HAP-1 (cell line): ENCODE measurements around the gene TNFAIP8L1.

ENCODE experiments used
- DNase-seq, 2 experiments: peaks; one replicate each; pipeline ENCODE4 v3.0.0-alpha.2; 2016 to 2020; ENCODE audit warnings: low spot score in 2 of 2
- H3K27me3 ChIP-seq: fragments of 250-450 bp; sonication (Bioruptor Pico); 2 replicates; pipeline ENCODE4 v1.5.1; 2020; ENCODE audit warnings: low read depth, mild to moderate bottlenecking, moderate library complexity
- H3K36me3 ChIP-seq: fragments of 250-450 bp; sonication (Bioruptor Pico); replicated peaks from 2 replicates; pipeline ENCODE4 v1.5.1; 2020; ENCODE audit warnings: mild to moderate bottlenecking
- H3K4me1 ChIP-seq: fragments of 250-450 bp; sonication (Bioruptor Pico); 2 replicates; pipeline ENCODE4 v1.5.1; 2020; ENCODE audit warnings: mild to moderate bottlenecking
- H3K4me3 ChIP-seq: fragments of 250-450 bp; sonication (Bioruptor Pico); 2 replicates; pipeline ENCODE4 v1.5.1; 2020; ENCODE audit warnings: mild to moderate bottlenecking, moderate library complexity
- H3K9me3 ChIP-seq: fragments of 250-450 bp; sonication (Bioruptor Pico); 2 replicates; pipeline ENCODE4 v1.5.1; 2020; ENCODE audit warnings: mild to moderate bottlenecking, moderate library complexity
- in situ Hi-C: fragments of 300-500 bp; cut with MboI; formaldehyde crosslinking; loops from 3 replicates; pipeline ENCODE4 v1.14.3; 2020; ENCODE audit warnings: low sequenced_read_pairs, inconsistent platforms, mixed read lengths

The TNFAIP8L1 gene

DNA sequence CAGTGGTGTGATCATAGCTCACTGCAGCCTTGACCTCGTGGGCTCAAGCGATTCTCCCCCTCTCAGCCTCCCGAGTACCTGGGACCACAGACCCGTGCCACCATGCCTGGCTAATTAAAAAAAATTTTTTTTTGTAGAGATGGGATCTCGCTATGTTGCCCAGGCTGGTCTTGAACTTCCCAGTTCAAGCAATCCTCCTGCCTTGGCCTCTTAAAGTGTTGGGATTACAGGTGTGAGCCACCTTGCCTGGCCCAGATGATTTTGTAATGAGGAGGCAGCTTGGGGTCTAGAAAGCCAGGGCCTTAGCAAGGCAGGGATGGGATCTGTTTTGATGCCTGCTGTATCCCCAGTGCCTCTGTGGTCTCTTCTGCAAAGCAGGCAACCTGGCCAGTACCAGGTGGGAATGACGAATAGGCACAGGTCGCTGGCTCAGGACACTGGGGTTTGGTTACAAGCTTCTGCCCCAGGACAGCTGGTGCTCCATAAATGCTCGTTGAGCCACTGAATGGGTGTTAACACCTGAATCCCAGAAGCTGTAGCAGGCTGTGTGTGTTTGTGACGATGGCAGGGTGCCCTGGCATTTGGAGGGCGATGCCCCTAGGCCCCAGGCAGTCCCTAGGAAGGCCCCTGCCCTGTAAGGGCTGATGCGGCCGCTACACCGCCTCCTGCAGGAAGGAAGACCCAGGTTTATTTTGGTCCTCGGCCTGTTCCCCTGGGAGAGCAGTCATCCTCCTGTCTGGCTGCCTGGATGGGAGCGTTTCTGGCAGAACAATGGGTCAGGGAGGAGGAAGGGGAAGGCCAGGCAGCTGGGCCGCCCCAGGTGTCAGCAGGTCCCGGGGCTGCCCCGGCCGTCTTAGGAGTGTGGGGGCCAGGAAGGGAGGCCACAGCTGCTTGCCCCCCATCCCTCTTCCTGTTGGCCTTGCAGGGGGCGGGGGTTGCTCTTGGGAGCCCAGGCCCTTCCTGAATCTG, 8.6 kb downstream of the TNFAIP8L1 start:
- H3K9me3 ChIP-seq: no peaks in the 10 kb centered on the region
- no peak for DNase-seq
- peaks cover 6% of the 10 kb centered on the region for H3K36me3 ChIP-seq
- no peak overlapping the region for H3K4me3 ChIP-seq
- H3K4me1 ChIP-seq: no peaks in the 10 kb centered on the region
- no peaks in the 10 kb centered on the region for H3K27me3 ChIP-seq
- in situ Hi-C loops: no loop called here

DNA sequence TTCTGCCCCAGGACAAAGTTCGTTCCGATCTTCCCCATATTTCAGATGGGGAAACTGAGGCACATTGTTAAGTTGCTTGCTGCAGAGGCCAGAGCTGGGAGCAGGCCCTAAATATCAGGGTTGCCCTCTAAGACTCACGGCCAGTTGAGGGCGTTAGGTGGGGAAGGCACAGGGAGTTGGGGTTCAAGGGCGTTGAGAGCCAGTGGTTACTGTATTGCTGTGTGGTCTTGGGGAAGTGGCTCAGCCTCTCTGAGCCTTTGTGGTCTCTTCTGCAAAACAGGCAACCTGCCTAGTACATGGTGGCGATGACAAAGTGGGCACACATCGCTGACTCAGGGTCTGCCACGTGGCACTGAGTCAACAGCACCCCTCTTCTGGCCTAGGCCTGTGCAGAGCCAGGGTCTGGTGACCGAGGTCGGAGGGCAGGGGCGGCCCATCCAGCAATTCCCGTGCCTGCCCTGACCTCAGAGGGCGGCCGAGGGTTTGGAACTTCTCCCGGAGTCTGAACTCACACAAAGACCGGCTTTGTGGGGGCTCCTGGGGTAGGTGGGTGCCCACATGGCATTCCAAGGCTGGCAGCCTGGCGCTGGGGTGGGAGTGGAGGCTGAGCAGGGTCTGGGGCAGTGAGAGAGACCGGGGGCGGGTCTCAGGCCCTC, 10.2 kb downstream of the TNFAIP8L1 start:
- peaks cover 6% of the 10 kb centered on the region for H3K36me3 ChIP-seq
- no peak for DNase-seq
- H3K4me1 ChIP-seq: no peaks in the 10 kb centered on the region
- in situ Hi-C loops: no loop called here
- no peak overlapping the region for H3K4me3 ChIP-seq
- no peaks in the 10 kb centered on the region for H3K9me3 ChIP-seq
- no peaks in the 10 kb centered on the region for H3K27me3 ChIP-seq

DNA sequence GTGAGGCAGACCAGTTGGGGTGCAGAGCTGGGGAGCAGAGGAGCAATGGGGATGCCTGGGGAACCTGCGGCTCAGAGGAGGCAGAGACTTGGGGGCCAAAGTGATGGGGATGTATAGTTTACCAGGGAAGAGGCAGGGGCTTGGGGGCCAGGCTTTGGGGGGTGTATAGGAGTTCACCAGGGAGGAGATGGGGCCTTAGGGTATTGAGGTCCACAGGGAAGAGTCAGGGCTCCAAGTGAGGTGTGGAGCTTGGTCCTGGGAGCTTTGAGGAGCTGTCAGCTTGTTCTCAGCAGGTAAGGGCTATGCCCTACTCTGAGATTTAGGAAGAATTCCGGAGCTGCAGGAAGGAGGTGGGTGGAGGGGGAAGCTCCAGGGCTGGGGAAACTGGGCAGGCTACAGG, 10.8 kb downstream of the TNFAIP8L1 start:
- H3K4me3 ChIP-seq: no peak overlapping the region
- no peaks in the 10 kb centered on the region for H3K27me3 ChIP-seq
- H3K36me3 ChIP-seq: peaks cover 12% of the 10 kb centered on the region
- H3K9me3 ChIP-seq: no peaks in the 10 kb centered on the region
- no peaks in the 10 kb centered on the region for H3K4me1 ChIP-seq
- no peak for DNase-seq
- in situ Hi-C loops: no loop called here

DNA sequence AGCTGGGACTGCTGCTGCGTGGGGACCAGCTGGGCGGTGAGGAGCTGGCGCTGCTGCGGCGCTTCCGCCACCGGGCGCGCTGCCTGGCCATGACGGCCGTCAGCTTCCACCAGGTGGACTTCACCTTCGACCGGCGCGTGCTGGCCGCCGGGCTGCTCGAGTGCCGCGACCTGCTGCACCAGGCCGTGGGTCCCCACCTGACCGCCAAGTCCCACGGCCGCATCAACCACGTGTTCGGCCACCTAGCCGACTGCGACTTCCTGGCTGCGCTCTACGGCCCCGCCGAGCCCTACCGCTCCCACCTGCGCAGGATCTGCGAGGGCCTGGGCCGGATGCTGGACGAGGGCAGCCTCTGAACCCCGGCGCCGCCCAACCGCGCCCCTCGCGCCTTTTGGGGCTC, 12.8 kb downstream of the TNFAIP8L1 start:
- H3K4me1 ChIP-seq: no peaks in the 10 kb centered on the region
- DNase-seq: no peak
- in situ Hi-C loops: no loop called here
- no peak overlapping the region for H3K4me3 ChIP-seq
- H3K9me3 ChIP-seq: no peaks in the 10 kb centered on the region
- peaks cover 27% of the 10 kb centered on the region for H3K36me3 ChIP-seq
- H3K27me3 ChIP-seq: no peaks in the 10 kb centered on the region

DNA sequence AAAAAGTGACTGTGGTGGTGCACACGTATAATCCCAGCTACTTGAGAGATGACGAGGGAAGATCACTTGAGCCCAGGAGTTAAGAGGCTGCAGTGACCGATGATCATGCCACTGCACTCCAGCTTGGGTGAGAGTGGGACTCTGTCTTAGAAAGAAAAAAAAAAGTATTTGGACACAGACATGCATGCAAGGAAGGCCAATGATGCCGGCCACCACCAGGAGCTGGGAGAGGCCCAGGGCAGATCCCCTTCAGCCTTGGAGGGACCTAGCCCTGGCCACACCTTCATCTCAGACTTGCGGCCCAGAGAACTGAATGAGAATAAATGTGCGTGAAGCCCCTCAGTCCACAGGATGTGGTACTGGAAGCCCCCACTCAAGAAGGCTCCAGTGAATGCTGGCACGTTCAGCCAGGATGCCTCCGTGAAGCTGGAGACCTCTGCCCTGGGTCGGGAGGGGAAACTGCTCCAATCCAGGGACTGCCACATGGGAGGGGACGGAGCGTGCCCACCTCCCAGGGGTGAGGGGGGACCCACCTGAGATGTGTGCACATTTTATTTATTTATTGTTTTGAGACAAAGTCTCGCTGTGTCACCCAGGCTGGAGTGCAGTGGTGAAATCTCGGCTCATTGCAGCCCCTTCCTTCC, 14.6 kb downstream of the TNFAIP8L1 start:
- in situ Hi-C loops: no loop called here

DNA sequence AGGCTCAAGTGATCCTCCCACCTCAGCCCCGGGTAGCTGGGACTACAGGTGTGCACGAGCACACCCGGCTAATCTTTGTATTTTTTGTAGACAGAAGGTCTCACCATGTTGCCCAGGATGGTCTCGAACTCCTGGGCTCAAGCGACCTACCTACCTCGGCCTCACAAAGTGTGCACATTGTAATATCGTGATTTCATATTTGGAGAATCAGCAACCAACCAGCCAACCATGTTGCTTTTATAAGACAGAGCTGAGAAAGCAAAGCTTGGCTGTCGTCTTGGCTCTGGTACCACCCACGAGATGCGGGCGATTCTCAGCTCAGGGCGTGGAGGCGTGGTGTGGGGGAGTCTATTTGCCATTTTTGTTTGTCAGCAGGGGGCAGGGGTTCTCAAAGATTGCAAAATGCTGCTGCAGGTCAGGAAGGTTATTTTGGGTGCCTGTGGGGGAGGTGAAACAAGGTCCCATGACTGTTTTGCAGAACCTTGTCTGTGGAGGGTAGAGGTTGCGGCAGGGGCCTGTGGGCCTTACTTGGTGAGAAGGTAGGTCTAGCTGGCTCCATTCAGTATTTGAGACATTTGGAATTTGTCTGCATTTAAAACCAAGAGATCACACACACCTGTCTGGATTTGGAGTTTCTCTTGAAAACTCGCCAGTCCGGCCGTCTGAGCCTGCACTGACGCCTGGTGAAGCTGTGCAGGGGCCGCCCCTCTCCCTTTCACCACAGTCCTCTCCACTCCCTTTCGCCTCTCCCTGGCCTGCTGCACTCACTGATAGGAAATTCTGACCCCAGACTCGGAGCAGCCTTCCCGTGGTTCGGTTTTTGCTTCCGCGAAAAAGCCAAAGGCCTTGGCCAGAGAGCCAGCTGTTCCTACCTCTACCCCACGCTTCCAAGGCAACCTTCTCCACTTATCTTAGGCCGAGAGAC, 15.4 kb downstream of the TNFAIP8L1 start:
- DNase-seq: no peak
- no peaks in the 10 kb centered on the region for H3K27me3 ChIP-seq
- in situ Hi-C loops: no loop called here
- peaks cover 41% of the 10 kb centered on the region for H3K36me3 ChIP-seq
- H3K4me3 ChIP-seq: no peak overlapping the region
- no peaks in the 10 kb centered on the region for H3K4me1 ChIP-seq
- H3K9me3 ChIP-seq: no peaks in the 10 kb centered on the region

More for the DNA sequence above, 14.6 kb downstream of the TNFAIP8L1 start:
- Histone ChIP-seq H3K36me3 (peaks cover 34% of the 10 kb centered on the region), H3K27me3 (no peaks in the 10 kb centered on the region), H3K9me3 (no peaks in the 10 kb centered on the region), H3K4me3 (no peak overlapping the region), H3K4me1 (no peaks in the 10 kb centered on the region)
- DNase-seq: no peak

DNA sequence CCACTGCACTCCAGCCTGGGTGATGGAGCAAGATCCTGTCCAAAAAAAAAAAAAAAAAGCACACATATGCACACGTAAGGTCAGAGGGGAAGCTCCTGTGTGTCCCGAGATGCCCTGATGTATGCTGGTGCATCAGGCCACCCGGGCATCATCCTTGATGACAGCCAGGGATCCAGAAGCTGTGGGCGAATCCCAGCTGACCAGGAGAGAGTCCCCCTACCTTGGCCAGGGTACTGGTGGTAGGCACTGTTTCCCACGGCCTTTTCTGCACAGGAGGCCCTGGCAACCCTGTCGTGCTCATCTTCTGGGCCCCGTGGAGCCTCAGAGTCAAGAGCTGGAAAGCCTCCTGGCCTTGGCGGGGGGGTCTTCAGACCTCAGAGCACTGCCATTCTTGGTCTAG, 16.8 kb downstream of the TNFAIP8L1 start:
- Histone ChIP-seq H3K27me3 (no peaks in the 10 kb centered on the region), H3K36me3 (peaks cover 53% of the 10 kb centered on the region), H3K4me3 (no peak overlapping the region), H3K4me1 (no peaks in the 10 kb centered on the region), H3K9me3 (no peaks in the 10 kb centered on the region)
- DNase-seq: no peak
- in situ Hi-C loops: no loop called here

DNA sequence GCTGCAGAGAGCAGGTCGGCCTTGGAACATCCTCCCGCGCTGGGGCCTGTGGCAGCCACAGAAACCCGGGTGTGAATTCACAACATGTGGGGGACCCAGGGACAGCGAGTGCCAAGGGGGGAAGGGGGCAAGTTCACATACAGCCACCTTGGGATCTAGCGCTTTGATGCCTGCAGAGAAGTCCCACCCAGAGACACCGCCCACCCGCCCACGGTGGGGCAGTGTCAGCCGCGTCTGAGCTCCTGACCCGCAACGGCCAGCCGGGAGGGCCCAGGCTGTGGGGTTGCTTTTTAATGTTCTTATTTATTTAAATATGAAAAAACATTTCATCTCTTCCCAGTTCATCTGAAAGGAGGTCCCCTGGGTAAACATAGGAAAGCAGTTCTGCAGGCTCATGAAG, 17.9 kb downstream of the TNFAIP8L1 start:
- H3K27me3 ChIP-seq: no peaks in the 10 kb centered on the region
- no peaks in the 10 kb centered on the region for H3K4me1 ChIP-seq
- peaks cover 51% of the 10 kb centered on the region for H3K36me3 ChIP-seq
- DNase-seq: no peak
- H3K9me3 ChIP-seq: no peaks in the 10 kb centered on the region
- no peak overlapping the region for H3K4me3 ChIP-seq
- in situ Hi-C loops: no loop called here

DNA sequence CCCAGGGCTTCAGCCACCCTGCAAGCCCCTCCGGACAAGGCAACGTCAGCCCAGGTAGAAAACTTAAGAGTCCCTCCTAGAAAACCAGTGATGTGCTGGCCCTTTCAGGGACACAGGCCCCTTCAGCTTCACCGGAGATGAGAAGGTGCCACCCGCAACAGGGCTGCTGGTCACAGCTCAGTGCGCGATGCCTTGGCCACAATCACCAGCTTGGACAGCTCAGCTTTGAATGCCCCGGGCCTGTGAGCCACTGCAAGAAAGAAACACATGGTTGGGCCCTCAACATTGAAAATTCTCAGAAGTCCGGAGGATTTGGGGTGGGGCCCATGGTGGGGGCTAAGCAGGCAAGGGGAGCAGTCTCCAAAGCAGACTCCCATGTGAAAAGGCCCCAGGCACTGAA, 18.5 kb downstream of the TNFAIP8L1 start:
- no peaks in the 10 kb centered on the region for H3K4me1 ChIP-seq
- peaks cover 53% of the 10 kb centered on the region for H3K36me3 ChIP-seq
- no peaks in the 10 kb centered on the region for H3K27me3 ChIP-seq
- no peak overlapping the region for H3K4me3 ChIP-seq
- H3K9me3 ChIP-seq: no peaks in the 10 kb centered on the region
- in situ Hi-C loops: no loop called here
- no peak for DNase-seq

DNA sequence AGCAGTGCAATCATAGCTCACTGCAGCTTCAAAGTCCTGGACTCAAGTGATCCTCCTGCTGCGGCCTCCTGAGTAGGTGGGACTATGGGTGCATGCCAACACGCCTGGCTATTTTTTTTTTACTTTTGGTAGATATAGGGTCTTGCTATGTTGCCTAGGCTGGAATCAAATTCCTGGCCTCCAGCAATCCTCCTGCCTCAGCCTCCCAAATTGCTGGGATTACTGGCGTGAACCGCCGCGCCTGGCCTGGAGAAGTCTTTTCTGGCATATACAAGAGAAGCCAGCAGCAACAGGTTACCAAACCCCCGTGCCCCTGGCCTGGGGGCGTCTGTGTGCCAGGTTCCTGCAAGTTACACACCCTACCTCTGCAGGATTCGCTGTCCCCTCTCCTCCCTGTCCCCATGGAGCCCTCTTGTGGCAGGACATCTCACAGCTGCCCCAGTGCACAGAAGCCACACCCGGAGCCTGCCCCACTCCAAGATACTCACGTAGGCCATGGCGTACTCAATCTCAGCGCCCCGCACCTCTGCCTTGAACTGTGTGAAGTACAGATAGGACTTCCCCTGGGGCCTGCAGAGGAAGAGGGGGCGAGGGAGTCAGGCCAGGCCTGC, 21.0 kb downstream of the TNFAIP8L1 start:
- H3K9me3 ChIP-seq: no peaks in the 10 kb centered on the region
- H3K4me1 ChIP-seq: no peaks in the 10 kb centered on the region
- no peaks in the 10 kb centered on the region for H3K27me3 ChIP-seq
- in situ Hi-C loops: no loop called here
- peak; percentile 21 to 60 for DNase-seq
- peaks cover 54% of the 10 kb centered on the region for H3K36me3 ChIP-seq
- H3K4me3 ChIP-seq: no peak overlapping the region

DNA sequence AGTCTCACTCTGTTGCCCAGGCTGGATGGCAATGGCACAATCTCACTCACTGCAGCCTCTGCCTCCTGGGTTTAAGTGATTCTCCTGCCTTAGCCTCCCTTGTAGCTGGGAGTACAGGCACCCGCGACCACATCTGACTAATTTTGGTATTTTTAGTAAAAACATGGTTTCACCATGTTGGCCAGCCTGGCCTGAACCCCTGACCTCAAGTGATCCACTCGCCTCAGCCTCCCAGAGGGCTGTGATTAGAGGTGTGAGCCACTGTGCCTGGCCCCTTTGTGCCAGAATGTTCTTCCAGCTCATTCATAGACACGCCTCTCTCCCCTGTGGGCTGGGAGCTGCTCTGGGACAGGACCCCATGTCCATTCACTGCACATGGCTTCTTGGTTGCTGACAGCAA, 21.7 kb downstream of the TNFAIP8L1 start:
- Histone ChIP-seq H3K27me3 (no peaks in the 10 kb centered on the region), H3K36me3 (peaks cover 52% of the 10 kb centered on the region), H3K9me3 (no peaks in the 10 kb centered on the region), H3K4me1 (no peaks in the 10 kb centered on the region), H3K4me3 (no peak overlapping the region)
- no peak for DNase-seq
- in situ Hi-C loops: no loop called here

DNA sequence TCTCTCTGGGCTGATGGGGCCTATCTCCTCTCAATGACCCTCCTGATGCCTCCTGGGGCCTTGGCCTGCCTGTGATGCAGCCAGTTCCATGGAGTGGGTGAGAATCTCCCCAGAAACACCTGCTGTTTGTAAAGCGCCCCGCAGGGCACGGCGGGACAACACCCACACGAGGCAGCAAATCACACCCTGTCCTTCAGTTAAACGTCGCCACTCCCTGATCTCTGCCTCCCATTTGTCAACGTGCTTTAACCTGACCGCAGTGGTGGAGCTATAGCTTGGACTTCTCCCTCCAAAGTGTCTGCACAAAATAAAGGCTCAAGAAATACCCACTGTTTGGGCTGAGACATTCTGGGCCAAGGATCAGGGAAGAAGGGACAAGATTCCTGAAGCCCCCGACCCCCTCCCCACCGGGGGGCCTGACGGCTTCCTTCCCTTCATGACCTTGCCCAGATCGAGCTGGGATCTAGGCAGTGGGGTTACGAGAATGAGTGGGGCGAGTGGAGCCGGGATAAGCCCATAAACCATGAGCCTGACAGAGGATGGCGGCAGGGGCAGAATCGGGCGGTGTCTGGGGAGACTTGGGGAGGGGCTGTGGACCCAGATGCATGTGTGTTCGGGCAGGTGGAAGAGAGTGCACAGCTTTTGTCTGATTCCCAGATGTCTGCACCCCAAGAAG, 22.8 kb downstream of the TNFAIP8L1 start:
- peaks cover 49% of the 10 kb centered on the region for H3K36me3 ChIP-seq
- in situ Hi-C loops: no loop called here
- DNase-seq: no peak

More for the DNA sequence above, 22.8 kb downstream of the TNFAIP8L1 start:
- H3K4me1 ChIP-seq: no peaks in the 10 kb centered on the region
- no peak overlapping the region for H3K4me3 ChIP-seq
- no peaks in the 10 kb centered on the region for H3K27me3 ChIP-seq
- H3K9me3 ChIP-seq: no peaks in the 10 kb centered on the region
